ENCODE results near the gene RASGRP1.
A peak's percentile ranks its signal among the peaks of the same experiment; 100 is the strongest.

RASGRP1 gene

DNA sequence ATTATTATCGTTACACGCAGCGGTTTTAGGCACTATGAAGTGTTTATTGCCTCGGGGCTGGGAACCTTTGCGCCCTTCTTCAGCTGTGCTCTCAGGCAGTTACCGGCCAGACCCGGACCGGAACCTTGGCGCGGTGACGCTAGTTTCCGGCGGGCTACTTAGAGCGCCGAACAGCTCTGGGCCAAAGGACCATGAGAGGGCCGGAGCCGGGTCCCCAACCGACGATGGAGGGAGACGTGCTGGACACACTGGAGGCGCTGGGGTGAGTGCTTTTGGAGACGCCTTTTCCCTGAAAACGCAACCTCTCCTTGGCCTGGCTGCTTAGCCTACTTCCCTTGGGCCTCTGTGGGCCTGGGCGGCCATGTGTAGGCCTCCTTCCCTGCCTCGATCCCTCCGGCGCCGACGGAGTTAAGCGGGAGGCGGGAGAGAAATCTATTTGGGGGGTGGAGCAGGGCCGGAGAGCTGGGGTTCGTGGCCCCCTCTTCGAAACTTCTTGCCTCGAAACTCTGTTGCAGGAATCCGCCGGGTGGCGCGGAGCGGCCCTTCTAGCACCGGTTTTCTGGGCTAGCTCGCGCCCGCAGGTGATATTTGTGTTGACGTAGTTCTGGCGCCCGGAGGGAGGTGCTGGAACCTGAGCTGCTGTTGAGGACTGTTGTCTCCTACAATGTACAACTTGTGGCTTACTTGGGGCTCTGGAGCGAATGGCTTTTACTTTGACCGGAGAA is 110.5 kb downstream of the RASGRP1 start, which contains the start of gene FAM98B:
FAM98B (plus strand) TSS at position 157 of the 725 bp plus-strand sequence; CDS start at position 192, 35 bp downstream.
- DNase-seq, result peak; percentile 90

DNA sequence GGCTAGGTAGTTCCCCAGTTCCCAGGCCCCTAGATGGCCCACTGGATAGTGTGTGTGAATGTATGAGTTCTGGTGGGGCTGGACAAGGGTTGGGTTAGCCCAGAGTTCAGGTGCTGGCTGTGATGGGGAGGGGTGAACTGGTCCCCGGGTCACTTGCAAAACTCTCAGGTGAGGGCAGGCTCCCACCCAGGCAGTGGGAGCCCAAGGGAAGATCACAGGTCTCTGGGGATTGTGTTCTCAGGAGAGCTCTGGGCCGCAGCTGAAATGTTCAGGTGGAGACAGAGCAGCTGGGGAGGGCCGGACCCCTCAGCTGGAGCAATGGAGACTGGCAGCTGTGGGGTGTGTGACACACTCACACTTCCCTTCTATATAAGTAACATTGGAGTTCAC is 123.5 kb downstream of the RASGRP1 start:
- DNase-seq, result no peak

DNA sequence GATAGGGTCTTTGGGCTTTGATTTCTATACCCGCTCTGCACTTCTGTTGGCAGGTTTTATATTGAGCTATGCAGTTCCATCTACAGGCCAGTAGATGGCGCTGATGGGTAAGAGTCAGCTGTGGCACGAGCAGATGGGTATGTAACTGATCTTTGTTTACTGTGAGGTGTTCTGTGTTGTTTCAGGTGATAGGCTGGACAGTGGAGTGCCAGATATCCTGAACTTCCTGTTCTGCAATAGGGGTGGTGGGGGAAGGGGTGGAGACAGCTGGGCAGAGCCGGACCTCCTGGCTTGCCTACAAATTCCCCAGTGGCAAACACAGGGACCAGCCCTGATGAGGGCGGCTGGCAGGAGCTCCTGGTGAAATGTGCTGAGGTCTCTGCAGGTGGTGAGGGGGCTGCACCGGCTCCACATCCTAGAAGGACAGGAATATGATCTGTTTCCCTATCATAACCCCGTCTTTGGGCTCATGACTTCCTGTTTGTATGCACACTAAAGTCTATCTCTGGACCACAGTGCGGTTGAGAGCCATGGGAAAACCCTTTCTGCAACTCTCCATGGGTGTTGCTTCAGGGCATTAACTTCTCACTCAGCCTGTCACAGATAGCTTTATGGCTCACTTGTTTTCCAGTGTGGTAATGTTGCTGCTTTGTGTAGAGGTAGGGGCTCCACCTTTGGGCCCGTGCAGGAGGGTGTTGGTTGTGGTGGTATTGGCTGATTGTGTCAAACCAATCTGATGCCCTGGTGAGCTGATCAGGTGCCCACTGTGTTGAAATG is 124.1 kb downstream of the RASGRP1 start:
- peak; percentile 59 for DNase-seq

Data from stimulated activated CD4-positive, alpha-beta T cell treated with anti-CD3 and anti-CD28 coated beads, Interleukin-4, amount 100 ng/mL, for 24 hours (primary cell).